DLD1 (cell line): Measurements from ENCODE around the gene SLC9C2.
"Not testable (repeated sequence)": the region's sequence is repeated elsewhere in the genome, so short reads cannot be mapped to it uniquely, and the experiment has no call there.

Experiments used
- in situ Hi-C: cut with HindIII; loops from 2 replicates; pipeline ENCODE4 v1.10.0; 2017; ENCODE audit warnings: low sequenced_read_pairs

Gene SLC9C2

DNA sequence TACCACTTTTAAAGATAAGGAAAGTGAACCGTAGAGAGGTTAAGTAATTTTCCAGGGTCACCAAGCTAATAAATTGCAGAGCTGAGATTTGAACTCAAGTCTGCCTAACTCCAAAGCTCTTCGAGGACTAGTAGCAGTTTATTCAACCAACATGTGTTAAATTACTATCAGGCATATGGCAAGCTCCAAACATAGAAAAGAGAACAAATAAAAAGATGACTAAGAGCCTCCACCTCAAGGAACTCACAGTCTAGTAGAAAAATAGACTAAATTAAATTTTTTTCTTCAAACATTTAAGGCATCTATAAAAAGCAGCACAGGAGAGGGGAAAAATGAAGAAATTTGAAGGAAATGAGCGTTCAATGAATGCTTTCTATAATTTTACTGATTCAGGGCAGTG is 22.2 kb downstream of the SLC9C2 start:
- in situ Hi-C loops: no loop called here

DNA sequence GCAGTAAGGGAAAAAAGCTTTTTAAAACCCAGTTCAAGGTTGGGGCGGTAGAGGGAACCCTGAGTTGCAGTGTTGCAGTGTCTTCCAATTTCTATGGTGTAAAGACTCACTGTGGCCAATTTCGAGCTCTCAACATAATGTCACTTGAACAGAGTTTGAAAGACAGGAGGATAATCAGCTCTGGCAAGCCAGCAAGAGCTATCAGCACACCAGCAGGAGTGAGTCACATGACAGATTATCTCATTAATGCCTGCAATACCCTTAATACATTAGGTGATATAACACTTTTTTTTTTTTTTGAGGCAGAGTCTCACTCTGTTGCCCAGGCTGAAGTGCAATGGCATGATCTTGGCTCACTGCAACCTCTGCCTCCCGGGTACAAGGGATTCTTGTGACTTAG is 22.8 kb downstream of the SLC9C2 start:
- in situ Hi-C loops: no loop called here

DNA sequence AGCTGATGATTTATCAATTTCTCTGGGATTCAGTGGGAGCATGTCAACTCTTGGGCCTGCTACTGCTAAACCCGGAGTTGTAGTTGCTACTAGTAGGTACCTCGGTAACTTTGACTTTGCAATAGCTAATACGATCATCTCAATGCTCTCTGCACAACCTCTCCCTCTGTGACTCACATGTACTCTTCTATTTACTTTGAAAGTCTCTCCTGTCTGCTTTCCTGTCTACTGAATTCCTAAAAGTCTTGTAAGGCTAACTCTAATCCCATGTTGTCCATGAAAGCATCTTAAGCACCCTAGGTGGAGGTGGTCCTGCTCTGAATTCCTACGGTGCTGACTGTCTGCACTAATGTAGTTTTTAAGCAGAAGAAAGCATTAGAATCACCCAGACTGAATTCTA is 29.3 kb downstream of the SLC9C2 start:
- in situ Hi-C loops: no loop called here

DNA sequence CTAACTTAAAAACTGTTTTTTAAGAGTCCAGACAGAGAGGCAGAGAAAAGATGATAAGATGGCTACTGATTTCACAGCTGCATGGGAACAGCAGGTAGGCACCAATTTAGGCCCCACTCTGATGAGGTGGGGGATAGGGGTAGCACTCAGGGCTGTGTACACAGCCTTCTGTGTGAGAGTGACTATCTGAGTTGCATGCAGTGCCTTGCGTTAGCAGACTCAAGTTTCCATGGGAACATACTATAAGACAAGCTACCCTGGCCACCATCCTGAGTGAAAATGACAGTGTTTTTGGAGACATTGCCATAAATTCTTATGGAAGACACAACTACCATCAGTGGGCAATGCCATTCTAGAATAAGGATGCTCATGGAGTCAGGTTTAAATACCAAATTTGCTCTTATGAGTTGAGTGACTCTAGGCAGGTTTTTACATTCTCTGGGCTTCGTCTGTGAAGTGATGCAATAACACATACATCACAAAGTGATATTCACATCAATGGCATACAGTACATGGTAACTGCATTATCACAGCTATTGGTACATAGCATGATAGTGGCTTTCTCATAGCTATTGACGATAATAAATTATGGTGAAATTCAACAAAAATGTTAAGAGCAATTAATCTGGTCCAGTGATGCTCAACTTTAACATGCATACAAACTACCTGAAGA is 30.5 kb downstream of the SLC9C2 start:
- in situ Hi-C loops: no loop called here

DNA sequence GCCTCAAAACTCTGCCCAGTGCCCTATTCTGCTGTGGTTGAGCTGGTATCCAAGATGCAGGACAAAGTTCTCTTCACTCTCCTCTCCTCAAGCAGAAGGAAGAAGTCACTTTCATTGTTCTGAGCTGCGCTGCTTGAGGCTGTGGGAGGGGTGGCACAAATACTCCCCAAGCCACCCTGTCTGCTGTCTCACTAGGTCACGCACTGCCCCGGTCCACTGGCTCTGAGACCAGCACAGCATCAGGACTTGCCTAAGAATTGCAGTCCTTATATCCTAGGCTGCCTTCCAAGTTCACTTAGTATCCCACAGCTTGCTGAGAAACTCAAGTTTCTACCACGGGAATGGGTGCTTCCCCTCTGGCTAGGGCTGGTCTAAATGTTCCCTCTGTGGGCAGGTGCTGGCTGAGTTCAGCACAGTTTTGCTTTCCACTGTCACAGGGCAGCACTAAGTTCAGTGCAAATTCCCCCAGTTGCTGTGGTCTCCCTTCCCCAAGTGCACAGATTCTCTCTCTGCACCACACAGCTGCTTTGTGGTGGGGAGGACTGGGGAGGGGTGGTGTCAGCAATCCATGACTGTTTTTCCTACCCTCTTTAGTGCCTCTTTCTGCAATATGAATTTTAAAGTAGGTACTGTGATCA is 32.4 kb downstream of the SLC9C2 start:
- in situ Hi-C loops: no loop called here

DNA sequence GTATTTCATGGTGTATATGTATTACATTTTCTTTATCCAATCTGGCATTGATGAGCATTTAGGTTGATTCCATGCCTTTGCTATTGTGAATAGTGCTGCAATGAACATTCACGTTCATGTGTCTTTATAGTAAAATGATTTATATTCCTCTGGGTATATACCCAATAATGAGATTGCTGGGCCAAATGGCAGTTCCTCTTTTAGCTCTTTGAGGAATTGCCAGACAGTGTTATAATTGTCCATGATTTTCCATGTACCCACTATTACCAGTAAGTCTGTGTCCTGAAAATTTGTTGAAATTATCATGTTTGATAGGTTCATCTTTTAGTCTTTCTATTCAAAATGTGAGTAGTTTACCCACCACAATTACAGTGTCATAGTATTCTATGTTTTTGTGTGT is 34.4 kb downstream of the SLC9C2 start:
- in situ Hi-C loops: no loop called here

DNA sequence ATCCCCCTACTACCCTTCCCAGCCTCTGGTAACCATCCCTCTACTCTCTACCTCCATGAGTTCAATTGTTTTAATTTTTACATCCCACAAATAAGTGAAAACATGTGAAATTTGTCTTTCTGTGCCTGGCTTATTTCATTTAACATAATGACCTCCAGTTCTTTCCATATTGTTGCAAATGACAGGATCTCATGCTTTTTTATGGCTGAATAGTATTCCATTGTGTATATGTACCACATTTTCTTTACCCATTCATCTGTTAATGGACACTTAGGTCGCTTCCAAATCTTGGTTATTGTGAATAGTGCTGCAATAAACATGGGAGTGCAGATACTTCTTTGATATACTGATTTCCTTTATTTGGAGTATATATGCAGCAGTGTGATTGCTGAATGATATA is 39.0 kb downstream of the SLC9C2 start:
- in situ Hi-C loops: not testable (repeated sequence)

DNA sequence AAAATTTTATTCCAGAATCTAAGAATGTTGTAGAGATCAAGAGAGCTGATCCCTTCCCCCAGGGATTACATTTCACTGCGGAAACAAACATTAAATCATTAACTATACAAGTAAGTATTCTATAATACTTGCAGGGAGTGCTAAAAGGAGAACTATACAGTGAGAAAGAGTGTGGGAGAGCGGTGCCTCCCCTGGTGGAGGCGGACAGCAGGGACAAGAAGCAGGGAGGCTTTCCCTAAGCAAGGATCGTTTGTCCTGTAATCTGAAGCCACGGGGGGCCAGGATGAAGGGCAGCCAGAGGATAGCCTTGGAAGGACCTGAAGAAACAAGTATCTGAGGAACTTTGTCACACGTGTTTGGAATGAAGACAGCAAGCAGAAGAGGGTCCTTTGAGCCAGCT is 40.1 kb downstream of the SLC9C2 start:
- in situ Hi-C loops: no loop called here

DNA sequence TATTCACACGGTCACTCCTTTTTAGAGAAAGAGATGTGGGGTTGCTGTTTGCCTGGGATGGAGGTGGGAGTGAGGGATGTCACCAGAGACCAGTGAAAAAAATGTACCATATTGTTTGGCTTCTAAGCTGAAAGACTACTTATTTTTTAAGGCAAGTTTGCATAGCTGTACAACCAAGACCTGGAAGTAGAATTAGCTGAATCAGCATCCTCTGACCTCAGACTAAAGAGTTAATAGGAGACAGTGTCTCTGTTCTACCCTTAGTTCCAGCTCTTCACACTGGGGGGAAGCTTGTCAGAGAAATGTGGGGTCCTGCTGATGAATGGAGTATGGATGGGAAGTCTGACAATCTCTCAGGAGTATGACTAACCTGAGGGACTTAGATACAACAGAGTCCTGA is 41.6 kb downstream of the SLC9C2 start:
- in situ Hi-C loops: no loop called here

DNA sequence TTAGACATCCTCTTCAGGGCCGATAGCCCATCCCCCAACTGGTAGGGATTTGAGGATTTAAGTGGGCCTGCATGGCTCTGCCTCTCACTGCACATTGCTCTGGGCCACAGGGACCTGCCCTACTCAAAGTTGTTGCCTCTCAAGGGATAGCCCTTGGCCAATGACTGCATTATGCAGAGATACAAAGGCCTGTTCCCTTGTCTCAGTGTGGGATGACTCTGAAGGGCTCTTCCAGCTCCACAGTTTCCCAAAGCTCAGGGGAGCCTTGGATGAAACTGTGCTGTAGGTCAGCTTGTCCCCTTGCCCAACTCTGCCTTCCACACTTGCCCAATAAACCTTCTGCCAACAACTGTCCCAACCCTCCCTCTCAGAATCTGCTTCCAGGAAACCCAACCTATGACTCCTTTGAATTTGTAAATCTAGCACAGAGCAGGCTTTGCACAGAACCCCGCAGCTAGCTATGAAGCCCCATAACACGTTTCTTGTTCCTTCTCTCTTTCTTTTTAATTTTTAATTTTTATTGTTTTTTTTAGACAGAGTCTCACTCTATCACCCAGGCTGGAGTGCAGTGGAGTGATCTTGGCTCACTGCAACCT is 42.5 kb downstream of the SLC9C2 start:
- in situ Hi-C loops: no loop called here

DNA sequence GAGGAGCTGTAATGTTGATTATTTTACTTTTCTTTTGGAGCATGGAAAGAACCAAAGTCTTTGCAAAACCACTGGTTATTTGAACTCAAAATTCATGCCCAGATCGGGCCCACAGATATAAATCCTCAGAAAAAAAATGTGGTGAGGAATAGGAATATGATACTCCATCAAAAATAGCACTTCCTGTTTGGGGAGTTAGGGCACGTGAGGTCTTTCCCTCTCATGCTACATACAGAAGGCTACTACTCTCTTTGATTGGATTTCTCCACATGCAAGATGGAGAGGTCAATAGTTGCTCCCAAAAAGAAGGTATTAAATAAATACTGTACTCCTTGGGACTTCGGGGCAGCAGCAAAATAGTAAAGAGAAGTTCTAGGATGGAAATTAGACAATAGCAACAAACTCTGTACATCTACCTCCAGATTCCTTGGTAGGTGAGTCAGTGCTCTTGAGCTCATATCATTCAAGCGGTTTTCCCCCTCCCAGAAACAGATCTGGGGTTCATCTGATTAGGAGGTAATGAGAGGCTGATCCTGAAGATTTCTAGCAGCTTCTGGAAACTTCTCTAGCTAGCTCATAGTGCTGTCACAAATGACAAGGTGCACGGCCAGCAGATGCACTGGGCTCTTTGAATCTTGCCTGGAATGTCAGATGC is 47.1 kb downstream of the SLC9C2 start:
- in situ Hi-C loops: no loop called here

DNA sequence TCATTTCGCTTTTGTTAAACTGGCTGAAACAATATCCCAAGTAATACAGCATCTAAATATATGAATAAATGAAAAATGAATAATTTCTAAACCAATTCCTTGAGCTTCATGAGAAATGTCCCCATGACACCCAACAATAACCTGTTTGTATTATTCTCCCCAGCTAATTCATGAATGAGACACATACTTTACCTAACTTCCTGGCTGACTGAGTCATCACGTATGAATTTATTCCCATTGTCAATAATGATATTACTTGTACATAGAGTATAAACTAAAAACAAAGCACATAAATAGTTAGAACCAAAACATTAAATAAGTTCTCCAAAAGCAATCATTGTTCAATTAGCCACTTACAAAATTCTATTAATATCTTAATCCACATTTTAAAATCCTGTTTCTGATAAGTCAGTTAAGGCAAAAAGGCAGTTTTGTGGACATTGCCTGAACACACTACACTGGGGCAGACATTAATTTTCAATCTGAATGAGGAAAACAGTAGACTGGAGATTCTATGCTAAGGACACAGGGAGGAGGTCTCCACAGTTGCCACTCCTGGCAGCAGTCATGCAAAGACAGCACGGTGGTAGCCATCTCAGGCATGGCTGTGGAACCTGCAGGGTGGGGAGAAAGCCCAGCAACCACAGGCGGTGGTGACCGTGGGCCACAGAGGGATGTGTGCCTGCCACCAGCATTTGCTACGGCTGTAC is 48.2 kb downstream of the SLC9C2 start:
- in situ Hi-C loops: no loop called here

DNA sequence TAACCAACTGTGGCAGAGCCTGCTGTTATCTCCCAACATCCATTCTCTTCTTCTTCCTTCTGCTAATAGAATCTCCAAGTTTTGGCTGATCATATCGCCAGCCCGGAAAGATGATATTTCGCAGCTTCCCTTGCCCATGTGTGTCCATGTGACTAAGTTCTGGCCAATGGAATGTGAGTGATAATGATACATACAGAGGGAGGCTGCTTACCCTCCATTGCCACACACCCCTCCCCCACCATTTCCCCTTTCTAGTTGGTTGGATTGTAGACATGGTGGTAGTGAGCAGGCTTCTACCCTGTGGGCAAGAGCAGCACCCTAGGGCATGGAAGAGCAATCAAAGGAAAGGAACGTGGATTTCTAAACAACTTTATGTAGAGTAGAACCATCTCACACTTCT is 48.8 kb downstream of the SLC9C2 start:
- in situ Hi-C loops: no loop called here

DNA sequence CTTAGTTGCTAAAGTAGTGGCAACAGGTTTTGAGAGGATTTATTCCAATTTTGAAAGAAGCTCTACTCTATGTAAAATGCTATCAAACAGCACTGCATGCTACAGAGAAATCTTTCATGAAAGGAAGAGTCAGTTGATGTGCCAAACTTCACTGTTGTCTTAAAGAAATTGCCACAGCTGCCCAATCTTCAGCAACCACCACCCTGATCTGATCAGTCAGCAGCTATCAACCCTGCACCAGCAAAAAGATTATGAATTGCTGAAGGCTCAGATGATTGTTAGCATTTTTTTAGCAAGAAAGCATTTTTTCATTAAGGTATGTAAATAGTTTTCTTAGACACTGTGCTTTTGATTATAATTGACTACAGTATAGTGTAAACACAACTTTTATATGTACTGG is 49.6 kb downstream of the SLC9C2 start:
- in situ Hi-C loops: no loop called here

DNA sequence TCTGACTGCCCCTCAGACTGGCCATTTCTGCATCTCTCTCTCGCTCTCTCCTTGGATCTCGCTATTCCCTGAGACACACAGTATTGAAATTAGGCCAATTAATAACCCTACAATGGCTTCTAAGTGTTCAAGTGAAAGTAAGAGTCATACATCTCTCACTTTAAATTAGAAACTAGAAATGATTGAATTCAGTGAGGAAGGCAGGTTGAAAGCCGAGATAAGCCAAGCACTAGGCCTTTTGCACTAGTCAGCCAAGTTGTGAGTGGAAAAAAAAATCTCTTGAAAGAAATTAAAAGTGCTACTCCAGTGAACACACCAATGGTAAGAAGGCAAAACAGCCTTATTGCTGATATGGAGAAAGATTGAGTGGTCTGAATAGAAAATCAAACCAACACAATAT is 51.2 kb downstream of the SLC9C2 start:
- in situ Hi-C loops: no loop called here

DNA sequence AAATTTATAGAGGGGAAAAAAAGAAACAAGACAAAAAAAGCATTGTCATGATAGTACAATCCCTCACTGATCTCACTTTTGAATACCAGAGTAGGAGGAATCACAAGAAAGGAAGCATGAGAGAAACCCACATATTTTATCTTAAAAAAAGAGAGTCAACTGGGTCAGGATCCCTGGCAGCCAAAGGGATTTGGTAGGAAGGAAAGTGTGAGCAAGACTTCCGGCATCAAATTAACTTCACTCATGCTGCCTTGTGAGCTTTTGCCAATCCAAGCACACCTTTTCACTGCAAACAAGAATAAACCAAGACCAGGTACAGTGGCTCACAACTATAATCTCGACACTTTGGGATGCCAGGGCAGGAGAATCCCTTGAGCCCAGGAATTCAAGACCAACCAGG is 53.1 kb downstream of the SLC9C2 start:
- in situ Hi-C loops: no loop called here

DNA sequence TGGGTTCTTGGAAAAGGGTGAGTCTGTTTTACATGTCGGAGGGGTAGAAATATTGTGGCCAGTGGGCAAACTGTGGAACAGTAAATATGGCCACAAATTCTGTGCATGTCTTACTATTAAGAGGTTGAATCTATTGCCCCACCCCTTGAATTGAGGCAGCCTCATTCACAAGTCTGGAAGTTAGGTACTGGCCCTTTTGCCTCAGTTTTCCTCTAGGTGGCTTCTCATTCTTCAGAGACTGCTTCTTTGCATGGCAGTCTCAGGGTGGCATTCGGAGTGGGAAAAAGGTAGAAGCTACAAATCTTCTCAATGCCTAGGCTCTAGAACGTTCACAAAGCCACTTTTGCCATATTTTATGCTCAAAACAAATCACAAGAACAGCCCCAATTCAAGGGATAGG is 57.2 kb downstream of the SLC9C2 start:
- in situ Hi-C loops: no loop called here

DNA sequence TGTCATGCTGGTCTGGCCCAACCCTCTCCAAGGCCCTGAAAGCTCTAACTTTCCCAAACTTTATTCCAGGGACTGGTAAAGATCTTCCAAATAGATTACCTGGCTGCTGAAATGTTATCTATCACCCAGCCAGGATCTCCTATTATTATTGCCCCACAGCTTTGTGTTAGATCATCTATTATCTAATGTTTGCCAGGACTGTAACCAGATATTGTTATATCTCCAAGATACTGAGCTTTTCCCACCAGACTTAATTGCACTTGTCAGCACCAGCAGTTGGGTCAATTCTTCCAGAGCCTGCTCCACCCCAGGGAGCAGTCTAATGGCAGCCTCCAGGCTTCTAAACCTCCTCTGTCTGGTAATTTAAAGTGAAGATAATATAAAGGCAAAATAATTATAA is 66.6 kb downstream of the SLC9C2 start:
- in situ Hi-C loops: no loop called here

DNA sequence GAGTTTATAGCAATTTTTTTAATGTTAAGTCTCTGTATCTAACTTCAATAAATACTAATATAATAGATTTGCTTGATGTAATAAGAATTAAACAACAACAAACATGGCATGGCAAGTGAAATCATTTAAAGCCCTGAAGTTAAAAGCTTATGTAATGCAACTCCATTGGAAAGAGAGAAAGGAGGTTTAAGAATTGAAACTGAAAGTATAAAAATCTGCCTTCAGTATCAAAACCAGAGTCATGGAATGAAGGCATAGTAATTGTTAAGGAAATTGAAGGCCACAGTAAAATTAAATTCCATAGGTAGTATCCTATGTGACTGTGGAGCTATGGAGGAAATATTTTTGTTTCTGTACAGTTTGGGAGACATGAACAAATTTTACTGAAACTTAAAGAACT is 70.6 kb downstream of the SLC9C2 start:
- in situ Hi-C loops: no loop called here

DNA sequence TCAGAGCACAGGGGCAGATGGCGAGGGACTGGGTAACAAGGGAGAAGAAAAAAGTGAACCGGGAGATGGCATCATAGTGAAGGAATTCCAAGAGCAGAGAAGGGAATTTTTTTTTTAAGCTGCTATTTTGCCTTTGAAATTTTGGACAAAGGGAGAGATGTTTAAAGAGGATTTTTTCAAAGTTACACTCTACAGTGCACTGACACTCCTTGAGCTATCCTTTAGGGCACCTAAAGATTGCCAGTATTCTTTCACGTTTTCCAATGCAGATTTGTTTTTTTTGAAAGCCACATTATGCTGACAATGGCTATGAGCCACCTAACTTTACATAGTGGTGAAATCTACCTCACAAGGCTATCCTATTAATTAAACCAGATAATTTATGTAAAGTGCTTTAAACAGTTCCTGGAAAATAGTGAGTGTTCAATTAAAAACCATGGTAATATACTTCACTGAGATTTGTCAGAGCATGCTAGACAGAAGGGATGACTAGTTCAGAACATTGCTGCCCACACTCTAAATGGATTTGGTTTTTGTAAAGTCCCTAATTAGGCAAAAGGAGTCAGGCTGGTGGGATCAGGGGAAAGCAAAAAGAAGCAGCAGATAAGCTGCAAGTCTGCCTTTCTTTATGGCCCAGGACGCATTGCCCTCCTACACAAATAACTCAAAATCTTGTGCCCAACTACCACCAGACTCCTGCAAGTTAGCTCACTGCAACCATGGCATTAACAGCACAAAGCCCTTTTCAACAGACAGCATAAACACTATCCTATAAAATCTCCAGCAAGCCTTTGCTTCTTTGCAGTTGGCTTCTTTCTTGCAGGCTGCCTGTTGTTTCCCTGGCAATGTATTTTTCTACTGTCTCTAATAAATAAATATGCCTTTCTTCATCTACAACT is 71.8 kb downstream of the SLC9C2 start:
- in situ Hi-C loops: no loop called here
